Progenitor cell of endocrine pancreas (in vitro differentiated cells): ENCODE data around the gene WDHD1. TPM values are rescaled to one million over a fixed set of nuclear protein-coding genes. Genes with fewer than 3 reads are reported as not detected.

ENCODE experiments used
- DNase-seq: peaks from one replicate; pipeline ENCODE4 v3.0.0; 2021; ENCODE audit warnings: low spot score; ENCODE audit not compliant: unreplicated experiment
- H3K27ac Mint-ChIP-seq: 2 replicates; pipeline ENCODE4 v1.8.0; 2021; ENCODE audit warnings: mild to moderate bottlenecking, moderate library complexity, mixed read lengths
- H3K27me3 Mint-ChIP-seq: 2 replicates; pipeline ENCODE4 v1.8.0; 2021; ENCODE audit warnings: mixed read lengths
- H3K36me3 Mint-ChIP-seq: 2 replicates; pipeline ENCODE4 v1.8.0; 2022; ENCODE audit warnings: mixed read lengths; ENCODE audit not compliant: insufficient read depth
- H3K4me1 Mint-ChIP-seq: 2 replicates; pipeline ENCODE4 v1.8.0; 2021; ENCODE audit warnings: low read depth, mixed read lengths
- H3K4me3 Mint-ChIP-seq: 2 replicates; pipeline ENCODE4 v1.8.0; 2021; ENCODE audit warnings: low read depth, mild to moderate bottlenecking, moderate library complexity, mixed read lengths
- H3K9me3 Mint-ChIP-seq: 2 replicates; pipeline ENCODE4 v1.8.0; 2021; ENCODE audit warnings: low read depth, mixed read lengths
- CTCF ChIP-seq: fragments of 200-600 bp; sonication (generic); IDR thresholded peaks from one replicate; pipeline ENCODE4 v1.5.0; 2021; ENCODE audit warnings: antibody characterized with exemption, mild to moderate bottlenecking; ENCODE audit not compliant: unreplicated experiment
- total RNA-seq: library from RNA; stranded (reverse); gene quantifications from 2 replicates; pipeline ENCODE4 v1.2.1, GENCODE V29; 2021

Gene WDHD1
- total RNA-seq, 1 donor from 2014 or later, result 31.4 TPM

GRCh38 chr14:54894995-54895394, 131.9 kb downstream of the WDHD1 start:
- Mint-ChIP-seq H3K4me1 (peaks cover 8% of the 10 kb centered on the region), H3K9me3 (no peaks in the 10 kb centered on the region), H3K27ac (no peak overlapping the region), H3K36me3 (peaks cover 8% of the 10 kb centered on the region), H3K27me3 (no peaks in the 10 kb centered on the region), H3K4me3 (no peak overlapping the region)
- no peak for TF ChIP-seq CTCF
- no peak for DNase-seq

GRCh38 chr14:54893151-54893760, 133.6 kb downstream of the WDHD1 start:
- Mint-ChIP-seq H3K4me1 (peaks cover 22% of the 10 kb centered on the region), H3K9me3 (no peaks in the 10 kb centered on the region), H3K27me3 (no peaks in the 10 kb centered on the region), H3K4me3 (no peak overlapping the region), H3K36me3 (peaks cover 9% of the 10 kb centered on the region), H3K27ac (no peak overlapping the region)
- no peak for DNase-seq
- TF ChIP-seq CTCF, result peak; percentile 67

- Mint-ChIP-seq H3K4me1 (peaks cover 28% of the 10 kb centered on the region), H3K27me3 (no peaks in the 10 kb centered on the region), H3K36me3 (peaks cover 6% of the 10 kb centered on the region), H3K27ac (no peak overlapping the region), H3K9me3 (no peaks in the 10 kb centered on the region), H3K4me3 (no peak overlapping the region)
- TF ChIP-seq CTCF, result no peak
- no peak for DNase-seq
Measured at GRCh38 chr14:54891471-54892245, 135.2 kb downstream of the WDHD1 start.

GRCh38 chr14:54890788-54891187, 136.1 kb downstream of the WDHD1 start:
- Mint-ChIP-seq H3K4me3 (no peak overlapping the region), H3K9me3 (no peaks in the 10 kb centered on the region), H3K27me3 (no peaks in the 10 kb centered on the region), H3K36me3 (peaks cover 6% of the 10 kb centered on the region), H3K4me1 (peaks cover 25% of the 10 kb centered on the region), H3K27ac (peak overlapping the region; percentile 4)
- TF ChIP-seq CTCF, result no peak
- no peak for DNase-seq

GRCh38 chr14:54889919-54890318, 137.0 kb downstream of the WDHD1 start:
- Mint-ChIP-seq H3K9me3 (no peaks in the 10 kb centered on the region), H3K36me3 (peaks cover 6% of the 10 kb centered on the region), H3K27ac (peak overlapping the region; percentile 52), H3K27me3 (no peaks in the 10 kb centered on the region), H3K4me3 (no peak overlapping the region), H3K4me1 (peaks cover 24% of the 10 kb centered on the region)
- no peak for DNase-seq
- no peak for TF ChIP-seq CTCF

Other genes with a start within 250 kb of the WDHD1 start
- 33.4 and 35.4 TPM in 2 replicates for gene GCH1, start 124.3 kb downstream of the WDHD1 start, total RNA-seq
- 23.7 and 25.0 TPM in 2 replicates for gene SOCS4, start 137 bp upstream of the WDHD1 start, total RNA-seq
- gene MAPK1IP1L, start 24.5 kb upstream of the WDHD1 start, total RNA-seq, result 139 and 140 TPM in 2 replicates
- gene LGALS3, start 102.2 kb upstream of the WDHD1 start, total RNA-seq, result 27.0 and 49.3 TPM in 2 replicates
- gene DLGAP5, start 164.5 kb upstream of the WDHD1 start, total RNA-seq, result 31.2 and 32.9 TPM in 2 replicates
- gene FBXO34, start 244.3 kb upstream of the WDHD1 start, total RNA-seq, result 32.1 and 32.4 TPM in 2 replicates